Fibroblast of villous mesenchyme (primary cell): ENCODE measurements around the gene ATG16L2. TPM values are rescaled to one million over a fixed set of nuclear protein-coding genes. Genes with fewer than 3 reads are reported as not detected.
A peak's percentile ranks its signal among the peaks of the same experiment; 100 is the strongest.

Source experiments
- DNase-seq: peaks from one replicate; pipeline ENCODE4 v3.0.0-alpha.2; 2010; ENCODE audit warnings: low read depth
- H3K4me3 ChIP-seq: 2 replicates; pipeline ENCODE4 v1.5.1; 2011; ENCODE audit warnings: low read depth, mild to moderate bottlenecking, low read length
- total RNA-seq: library from RNA; depleted of rRNA; stranded (reverse); fragments of >200 nt; gene quantifications from 2 replicates; pipeline ENCODE4 v1.2.3, GENCODE V29; 2012
- TF ChIP-seq, protein P1 (sequence below): IDR thresholded peaks from 2 replicates; pipeline ENCODE4 v1.5.1; 2012; ENCODE audit warnings: low read depth, mild to moderate bottlenecking, low read length; ENCODE audit not compliant: insufficient read depth

Gene ATG16L2, protein sequence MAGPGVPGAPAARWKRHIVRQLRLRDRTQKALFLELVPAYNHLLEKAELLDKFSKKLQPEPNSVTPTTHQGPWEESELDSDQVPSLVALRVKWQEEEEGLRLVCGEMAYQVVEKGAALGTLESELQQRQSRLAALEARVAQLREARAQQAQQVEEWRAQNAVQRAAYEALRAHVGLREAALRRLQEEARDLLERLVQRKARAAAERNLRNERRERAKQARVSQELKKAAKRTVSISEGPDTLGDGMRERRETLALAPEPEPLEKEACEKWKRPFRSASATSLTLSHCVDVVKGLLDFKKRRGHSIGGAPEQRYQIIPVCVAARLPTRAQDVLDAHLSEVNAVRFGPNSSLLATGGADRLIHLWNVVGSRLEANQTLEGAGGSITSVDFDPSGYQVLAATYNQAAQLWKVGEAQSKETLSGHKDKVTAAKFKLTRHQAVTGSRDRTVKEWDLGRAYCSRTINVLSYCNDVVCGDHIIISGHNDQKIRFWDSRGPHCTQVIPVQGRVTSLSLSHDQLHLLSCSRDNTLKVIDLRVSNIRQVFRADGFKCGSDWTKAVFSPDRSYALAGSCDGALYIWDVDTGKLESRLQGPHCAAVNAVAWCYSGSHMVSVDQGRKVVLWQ
- 6.8 and 11.2 TPM in 2 replicates for total RNA-seq

DNA sequence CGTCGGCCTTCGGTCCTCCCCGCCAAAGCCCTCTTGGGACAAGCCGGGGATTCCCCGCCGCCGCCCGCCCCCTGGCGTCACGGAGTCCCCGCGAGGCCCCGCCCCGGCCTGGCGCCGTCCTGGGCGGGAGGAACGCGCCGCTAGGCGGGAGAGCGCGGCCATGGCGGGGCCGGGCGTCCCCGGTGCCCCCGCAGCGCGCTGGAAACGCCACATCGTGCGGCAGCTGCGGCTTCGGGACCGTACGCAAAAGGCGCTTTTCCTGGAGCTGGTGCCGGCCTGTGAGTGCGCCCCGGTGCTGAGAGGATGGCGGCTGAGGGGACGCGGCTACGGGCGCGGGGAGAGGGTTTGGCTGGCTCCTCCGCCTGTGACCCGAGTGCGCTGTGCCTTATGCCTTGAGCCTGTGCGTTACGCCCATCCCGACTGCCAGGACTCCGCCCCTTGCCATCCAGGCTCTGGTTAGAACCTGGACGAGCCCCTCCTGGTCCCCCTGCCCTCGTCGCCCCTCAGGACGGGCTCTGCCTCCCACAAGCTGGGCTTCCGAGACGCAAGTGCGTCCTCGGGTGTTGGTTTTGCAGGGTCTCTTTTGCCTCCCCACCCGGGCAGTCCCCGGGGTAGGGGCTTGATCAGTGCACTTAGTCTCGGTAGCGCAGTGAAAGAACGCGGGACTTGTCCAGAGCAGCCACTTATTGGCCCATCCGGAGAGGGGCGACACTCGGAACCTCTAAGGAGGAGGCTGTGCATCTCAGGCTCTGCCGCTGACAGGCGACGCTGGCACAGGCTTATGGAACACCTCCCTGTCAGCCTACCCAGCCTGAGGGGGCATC is at the start of gene ATG16L2:
TSS of gene ATG16L2 (plus strand) at position 126 of the 824 bp plus-strand sequence. CDS start at position 161, 35 bp downstream.
- peak within 1 kb of the TSS; percentile 89 for H3K4me3 ChIP-seq
- DNase-seq: peak; percentile 89
- TF ChIP-seq, protein P1, sequence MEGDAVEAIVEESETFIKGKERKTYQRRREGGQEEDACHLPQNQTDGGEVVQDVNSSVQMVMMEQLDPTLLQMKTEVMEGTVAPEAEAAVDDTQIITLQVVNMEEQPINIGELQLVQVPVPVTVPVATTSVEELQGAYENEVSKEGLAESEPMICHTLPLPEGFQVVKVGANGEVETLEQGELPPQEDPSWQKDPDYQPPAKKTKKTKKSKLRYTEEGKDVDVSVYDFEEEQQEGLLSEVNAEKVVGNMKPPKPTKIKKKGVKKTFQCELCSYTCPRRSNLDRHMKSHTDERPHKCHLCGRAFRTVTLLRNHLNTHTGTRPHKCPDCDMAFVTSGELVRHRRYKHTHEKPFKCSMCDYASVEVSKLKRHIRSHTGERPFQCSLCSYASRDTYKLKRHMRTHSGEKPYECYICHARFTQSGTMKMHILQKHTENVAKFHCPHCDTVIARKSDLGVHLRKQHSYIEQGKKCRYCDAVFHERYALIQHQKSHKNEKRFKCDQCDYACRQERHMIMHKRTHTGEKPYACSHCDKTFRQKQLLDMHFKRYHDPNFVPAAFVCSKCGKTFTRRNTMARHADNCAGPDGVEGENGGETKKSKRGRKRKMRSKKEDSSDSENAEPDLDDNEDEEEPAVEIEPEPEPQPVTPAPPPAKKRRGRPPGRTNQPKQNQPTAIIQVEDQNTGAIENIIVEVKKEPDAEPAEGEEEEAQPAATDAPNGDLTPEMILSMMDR: peak; percentile 13

DNA sequence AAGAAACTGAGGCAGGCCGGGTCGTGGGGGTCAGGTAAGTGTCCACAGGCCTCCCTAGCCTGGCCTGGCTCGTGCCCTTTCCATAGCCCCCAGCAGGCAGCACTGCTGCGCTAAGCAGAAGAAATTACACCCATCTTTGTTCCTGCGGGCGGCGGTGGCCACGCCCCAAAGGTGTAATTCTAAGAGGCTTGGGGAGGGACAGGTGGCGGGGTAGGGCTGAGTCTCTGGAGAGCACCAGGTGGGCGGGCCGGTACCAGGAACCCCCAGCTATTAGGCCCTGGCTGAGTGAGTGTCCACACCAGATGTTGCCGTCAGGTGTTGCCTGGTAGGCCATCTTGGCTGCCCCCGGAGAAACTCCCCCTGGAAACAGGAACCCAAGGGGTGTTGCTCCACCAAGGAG is 49.7 kb upstream of the ATG16L2 start:
- H3K4me3 ChIP-seq: no peak overlapping the region
- TF ChIP-seq, protein P1: no peak
- DNase-seq: no peak

DNA sequence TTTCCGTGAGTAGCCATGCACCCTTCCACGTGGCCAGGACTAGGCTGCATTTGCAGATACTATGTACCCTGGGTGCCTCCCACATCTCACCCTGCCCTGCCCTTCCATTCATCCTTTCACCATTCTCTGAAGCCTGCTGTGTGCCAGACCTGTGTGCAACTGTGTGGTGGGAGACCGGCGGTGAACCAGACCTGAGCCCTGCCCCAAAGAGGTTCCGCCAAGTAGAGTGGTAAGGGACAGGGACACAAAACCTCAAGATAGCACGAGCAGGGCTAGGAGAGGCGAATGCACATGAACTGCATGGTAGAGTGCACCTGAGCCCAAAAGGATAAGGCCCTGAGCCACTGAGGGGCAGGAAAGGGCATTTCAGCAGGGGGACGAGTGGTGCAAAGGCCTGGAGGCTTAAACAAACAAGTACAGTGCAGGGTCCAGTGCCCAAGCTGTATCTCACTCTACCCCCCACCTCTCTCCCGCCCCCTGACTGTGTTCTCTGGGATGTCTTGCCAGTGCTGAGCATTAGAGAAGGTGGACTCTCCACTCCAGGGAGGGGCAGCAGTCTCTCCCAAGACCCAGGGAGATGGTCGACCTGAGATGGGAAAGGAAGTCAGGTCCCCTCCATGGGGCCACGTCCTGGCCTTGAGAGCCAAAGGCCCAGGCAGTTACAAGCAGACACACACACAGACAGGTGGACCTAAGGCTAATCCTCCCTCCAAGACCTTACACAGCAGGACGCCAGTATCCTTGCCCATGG is 47.9 kb upstream of the ATG16L2 start:
- DNase-seq: no peak
- no peak overlapping the region for H3K4me3 ChIP-seq
- TF ChIP-seq, protein P1: no peak

DNA sequence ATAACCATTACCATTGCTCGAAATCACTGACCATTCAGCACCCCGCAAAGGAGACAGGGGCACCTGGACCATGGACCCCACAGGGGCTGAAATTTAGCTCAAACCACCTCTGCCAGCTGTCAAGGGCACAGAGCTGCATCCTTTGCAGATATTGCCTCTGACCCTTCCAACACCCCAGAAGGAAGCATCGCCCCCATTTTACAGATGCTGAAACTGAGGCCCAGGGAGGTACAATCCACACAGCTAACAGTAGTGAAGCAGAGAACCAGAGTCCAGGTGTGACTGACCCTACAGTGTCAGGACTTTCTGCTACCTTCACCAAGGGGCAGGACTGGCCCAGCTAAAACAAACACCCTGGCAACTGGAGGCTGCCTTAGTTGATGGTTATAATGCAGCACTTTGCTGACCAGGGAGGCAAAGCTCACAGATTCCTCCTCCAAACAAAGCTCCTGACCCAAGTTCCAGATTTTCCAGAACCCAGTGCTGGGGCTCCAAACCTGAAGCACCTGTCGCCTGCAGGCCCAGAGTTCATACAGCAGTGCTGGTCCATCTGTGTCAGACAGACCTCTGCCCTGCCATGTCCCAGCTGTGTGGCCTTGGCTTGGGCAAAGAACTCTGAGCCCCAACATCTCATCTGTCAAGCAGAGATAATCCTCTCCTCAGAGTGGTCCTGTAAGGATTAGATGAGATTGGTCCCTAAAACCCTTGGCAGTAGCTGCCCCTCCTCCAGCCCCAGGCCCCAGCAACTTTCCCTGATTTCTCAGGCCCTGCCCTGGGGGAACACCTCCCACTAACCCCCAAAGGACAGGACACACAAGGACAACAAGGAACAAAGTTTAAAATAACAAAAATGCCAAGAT is 46.8 kb upstream of the ATG16L2 start:
- no peak for DNase-seq
- TF ChIP-seq, protein P1: no peak
- H3K4me3 ChIP-seq: no peak overlapping the region

DNA sequence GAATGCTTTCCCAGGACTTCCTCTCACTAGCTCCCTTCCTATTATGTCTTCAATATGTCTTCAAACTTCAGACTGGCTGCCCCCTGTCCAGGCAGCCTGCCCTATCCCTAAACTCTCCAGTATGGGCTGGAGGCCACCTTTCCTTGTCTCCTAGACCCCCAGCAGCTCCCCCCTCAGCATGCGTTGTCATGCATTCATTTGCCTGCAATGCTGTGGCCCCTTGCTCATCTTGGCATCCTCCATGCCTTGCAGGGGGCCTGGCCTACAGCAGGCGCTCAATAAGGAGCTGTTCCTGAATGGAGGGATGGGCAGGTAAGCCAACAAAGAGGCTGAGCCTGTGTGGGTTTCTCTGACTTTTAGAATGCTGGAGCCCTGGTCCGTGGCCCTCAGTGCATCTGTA is 45.6 kb upstream of the ATG16L2 start:
- no peak overlapping the region for H3K4me3 ChIP-seq
- TF ChIP-seq, protein P1: no peak
- no peak for DNase-seq
